ENCODE measurements around the gene ATP6V1D. TPM values are rescaled to one million over a fixed set of nuclear protein-coding genes. Genes with fewer than 3 reads are reported as not detected.
A peak's percentile ranks its signal among the peaks of the same experiment; 100 is the strongest.
"Not testable (repeated sequence)": the region's sequence is repeated elsewhere in the genome, so short reads cannot be mapped to it uniquely, and the experiment has no call there.

The ATP6V1D gene
- polyA plus RNA-seq, 1 donor (not counting 4 experiments of a cell fraction or from before 2014, with no cell fraction given), result 112 TPM

DNA sequence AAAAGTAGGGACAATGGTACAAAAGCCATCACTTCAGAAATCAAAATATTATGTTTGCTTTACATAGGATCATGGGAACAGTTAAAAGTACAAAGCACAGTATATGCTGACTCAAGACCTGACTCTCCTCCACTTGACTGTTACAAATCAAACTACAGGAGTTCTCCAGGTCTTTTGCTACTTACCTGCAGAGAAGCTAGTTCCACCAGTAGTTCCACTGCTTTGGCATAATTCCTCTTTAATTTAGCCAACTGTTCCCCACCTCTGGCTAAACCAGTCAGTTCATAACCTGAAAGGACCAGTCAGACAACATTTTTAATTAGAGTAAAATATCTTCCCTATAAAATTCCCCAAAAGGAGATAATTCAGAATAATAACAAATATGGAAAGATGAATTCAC, 14.0 kb downstream of the ATP6V1D start:
- dilution Hi-C loops (cut with MboI; ENCODE audit: extremely low pct_ligation_motif_present, low sequenced_read_pairs), result no loop called here
- H3K9me1 ChIP-seq (ENCODE audit: control insufficient read depth, extremely low read depth, insufficient read depth, low read length), result no peaks in the 10 kb centered on the region
- no peaks in the 10 kb centered on the region for H3K79me2 ChIP-seq (ENCODE audit: control insufficient read depth, insufficient read depth, low read length)
- TF ChIP-seq EZH2 (IDR thresholded peaks at IDR 0.05; ENCODE audit: low read length), result no peak
- TF ChIP-seq, protein P1, sequence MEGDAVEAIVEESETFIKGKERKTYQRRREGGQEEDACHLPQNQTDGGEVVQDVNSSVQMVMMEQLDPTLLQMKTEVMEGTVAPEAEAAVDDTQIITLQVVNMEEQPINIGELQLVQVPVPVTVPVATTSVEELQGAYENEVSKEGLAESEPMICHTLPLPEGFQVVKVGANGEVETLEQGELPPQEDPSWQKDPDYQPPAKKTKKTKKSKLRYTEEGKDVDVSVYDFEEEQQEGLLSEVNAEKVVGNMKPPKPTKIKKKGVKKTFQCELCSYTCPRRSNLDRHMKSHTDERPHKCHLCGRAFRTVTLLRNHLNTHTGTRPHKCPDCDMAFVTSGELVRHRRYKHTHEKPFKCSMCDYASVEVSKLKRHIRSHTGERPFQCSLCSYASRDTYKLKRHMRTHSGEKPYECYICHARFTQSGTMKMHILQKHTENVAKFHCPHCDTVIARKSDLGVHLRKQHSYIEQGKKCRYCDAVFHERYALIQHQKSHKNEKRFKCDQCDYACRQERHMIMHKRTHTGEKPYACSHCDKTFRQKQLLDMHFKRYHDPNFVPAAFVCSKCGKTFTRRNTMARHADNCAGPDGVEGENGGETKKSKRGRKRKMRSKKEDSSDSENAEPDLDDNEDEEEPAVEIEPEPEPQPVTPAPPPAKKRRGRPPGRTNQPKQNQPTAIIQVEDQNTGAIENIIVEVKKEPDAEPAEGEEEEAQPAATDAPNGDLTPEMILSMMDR (optimal IDR thresholded peaks at IDR 0.05 in 1 of 3, IDR thresholded peaks at IDR 0.05 in 1 of 3, conservative IDR thresholded peaks at IDR 0.05 in 1 of 3; ENCODE audit: extremely low read depth in 1 of 3, insufficient read depth in 2 of 3, low read length in 3 of 3), result no peak
- no peaks in the 10 kb centered on the region for H3K9me3 ChIP-seq (ENCODE audit: control insufficient read depth, low read depth, low read length)
- H3K4me1 ChIP-seq (ENCODE audit: control insufficient read depth, extremely low read depth, insufficient read depth, low read length), result peaks cover 19% of the 10 kb centered on the region
- H3K9ac ChIP-seq (ENCODE audit: control insufficient read depth, extremely low read depth, insufficient read depth, low read length), result no peak overlapping the region
- no peaks in the 10 kb centered on the region for H3K27me3 ChIP-seq (ENCODE audit: control insufficient read depth, extremely low read depth, insufficient read depth, low read length)
- no peak for DNase-seq (ENCODE audit: low read depth, low spot score)
- no peak overlapping the region for H3K4me2 ChIP-seq (ENCODE audit: control insufficient read depth, extremely low read depth, insufficient read depth, low read depth, low read length)
- H3K27ac ChIP-seq (ENCODE audit: control insufficient read depth, insufficient read depth, low read length), result no peak overlapping the region
- peaks cover 12 to 28% of the 10 kb centered on the region in 2 experiments for H3K36me3 ChIP-seq (ENCODE audit: control insufficient read depth in 2 of 2, extremely low read depth in 1 of 2, insufficient read depth in 2 of 2, low read length in 2 of 2)
- no peaks in the 10 kb centered on the region for H4K20me1 ChIP-seq (ENCODE audit: control insufficient read depth, extremely low read depth, insufficient read depth, low read length)
- H2AFZ ChIP-seq (ENCODE audit: control insufficient read depth, low read length), result no peak overlapping the region
- no peak overlapping the region for H3K4me3 ChIP-seq (ENCODE audit: control insufficient read depth in 2 of 3, extremely low read depth in 1 of 3, insufficient read depth in 2 of 3, low read depth in 1 of 3, low read length in 3 of 3)
- no peak for FAIRE-seq

DNA sequence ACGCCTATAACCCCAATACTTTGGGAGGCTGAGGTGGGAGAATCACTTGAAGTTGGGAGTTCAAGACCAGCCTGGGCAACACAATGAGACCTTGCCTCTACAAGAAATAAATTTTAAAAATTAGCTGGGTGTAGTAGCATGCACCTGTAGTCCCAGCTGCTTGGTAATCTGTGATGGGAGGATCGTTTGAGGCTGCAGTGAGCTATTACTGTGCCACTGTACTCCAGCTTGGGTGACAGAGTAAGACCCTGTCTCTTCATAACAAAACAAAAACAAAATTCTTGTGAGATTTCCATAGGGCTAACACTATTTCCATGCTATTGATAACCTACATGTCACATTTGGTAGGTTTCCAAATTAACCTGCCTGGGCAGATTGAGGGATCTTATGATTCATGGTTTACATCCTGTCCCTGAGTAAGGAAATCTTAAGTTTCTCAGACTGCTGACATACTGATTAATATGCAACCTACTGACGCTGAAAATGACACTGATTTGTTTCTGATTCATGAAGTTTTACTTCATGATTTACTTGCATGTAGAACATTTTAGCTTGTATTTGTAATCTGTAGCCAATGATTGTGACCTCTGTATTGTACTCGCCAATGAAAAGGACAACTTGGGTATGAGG, 15.9 kb downstream of the ATP6V1D start:
- peak; percentile 78 for FAIRE-seq
- H3K27me3 ChIP-seq (ENCODE audit: control insufficient read depth, extremely low read depth, insufficient read depth, low read length), result no peaks in the 10 kb centered on the region
- peak overlapping the region in 2 of 3 experiments; percentile 33 to 34 for H3K4me3 ChIP-seq (ENCODE audit: control insufficient read depth in 2 of 3, extremely low read depth in 1 of 3, insufficient read depth in 2 of 3, low read depth in 1 of 3, low read length in 3 of 3)
- no peak for TF ChIP-seq EZH2 (IDR thresholded peaks at IDR 0.05; ENCODE audit: low read length)
- TF ChIP-seq, protein P1 (optimal IDR thresholded peaks at IDR 0.05 in 1 of 3, IDR thresholded peaks at IDR 0.05 in 1 of 3, conservative IDR thresholded peaks at IDR 0.05 in 1 of 3; ENCODE audit: extremely low read depth in 1 of 3, insufficient read depth in 2 of 3, low read length in 3 of 3), result no peak
- dilution Hi-C loops (cut with MboI; ENCODE audit: extremely low pct_ligation_motif_present, low sequenced_read_pairs), result no loop called here
- H3K9me3 ChIP-seq (ENCODE audit: control insufficient read depth, low read depth, low read length), result no peaks in the 10 kb centered on the region
- H2AFZ ChIP-seq (ENCODE audit: control insufficient read depth, low read length), result no peak overlapping the region
- no peak for DNase-seq (ENCODE audit: low read depth, low spot score)
- peak overlapping the region; percentile 82 for H3K4me2 ChIP-seq (ENCODE audit: control insufficient read depth, extremely low read depth, insufficient read depth, low read depth, low read length)
- no peaks in the 10 kb centered on the region for H4K20me1 ChIP-seq (ENCODE audit: control insufficient read depth, extremely low read depth, insufficient read depth, low read length)
- peaks cover 6 to 26% of the 10 kb centered on the region in 2 experiments for H3K36me3 ChIP-seq (ENCODE audit: control insufficient read depth in 2 of 2, extremely low read depth in 1 of 2, insufficient read depth in 2 of 2, low read length in 2 of 2)
- peak overlapping the region; percentile 44 for H3K9ac ChIP-seq (ENCODE audit: control insufficient read depth, extremely low read depth, insufficient read depth, low read length)
- H3K4me1 ChIP-seq (ENCODE audit: control insufficient read depth, extremely low read depth, insufficient read depth, low read length), result peaks cover 19% of the 10 kb centered on the region
- H3K27ac ChIP-seq (ENCODE audit: control insufficient read depth, insufficient read depth, low read length), result peak overlapping the region; percentile 84
- H3K9me1 ChIP-seq (ENCODE audit: control insufficient read depth, extremely low read depth, insufficient read depth, low read length), result no peaks in the 10 kb centered on the region
- no peaks in the 10 kb centered on the region for H3K79me2 ChIP-seq (ENCODE audit: control insufficient read depth, insufficient read depth, low read length)

DNA sequence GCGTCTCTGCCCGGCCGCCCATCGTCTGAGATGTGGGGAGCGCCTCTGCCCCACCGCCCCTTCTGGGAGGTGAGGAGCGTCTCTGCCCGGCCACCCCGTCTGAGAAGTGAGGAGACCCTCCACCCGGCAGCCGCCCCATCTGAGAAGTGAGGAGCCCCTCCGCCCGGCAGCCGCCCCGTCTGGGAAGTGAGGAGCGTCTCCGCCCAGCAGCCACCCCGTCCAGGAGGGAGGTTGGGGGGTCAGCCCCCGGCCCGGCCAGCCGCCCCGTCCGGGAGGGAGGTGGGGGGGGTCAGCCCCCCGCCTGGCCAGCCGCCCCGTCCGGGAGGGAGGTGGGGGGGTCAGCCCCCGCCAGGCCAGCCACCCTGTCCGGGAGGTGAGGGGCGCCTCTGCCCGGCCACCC, 18.4 kb downstream of the ATP6V1D start:
- H3K4me1 ChIP-seq (ENCODE audit: control insufficient read depth, extremely low read depth, insufficient read depth, low read length), result peaks cover 19% of the 10 kb centered on the region
- H3K9ac ChIP-seq (ENCODE audit: control insufficient read depth, extremely low read depth, insufficient read depth, low read length); H3K9me1 ChIP-seq (ENCODE audit: control insufficient read depth, extremely low read depth, insufficient read depth, low read length); H3K27me3 ChIP-seq (ENCODE audit: control insufficient read depth, extremely low read depth, insufficient read depth, low read length); H3K4me2 ChIP-seq (ENCODE audit: control insufficient read depth, extremely low read depth, insufficient read depth, low read depth, low read length); H3K27ac ChIP-seq (ENCODE audit: control insufficient read depth, insufficient read depth, low read length); H3K9me3 ChIP-seq (ENCODE audit: control insufficient read depth, low read depth, low read length); DNase-seq (ENCODE audit: low read depth, low spot score); H2AFZ ChIP-seq (ENCODE audit: control insufficient read depth, low read length); dilution Hi-C loops (cut with MboI; ENCODE audit: extremely low pct_ligation_motif_present, low sequenced_read_pairs); H3K79me2 ChIP-seq (ENCODE audit: control insufficient read depth, insufficient read depth, low read length); H4K20me1 ChIP-seq (ENCODE audit: control insufficient read depth, extremely low read depth, insufficient read depth, low read length); H3K4me3 ChIP-seq (ENCODE audit: control insufficient read depth in 2 of 3, extremely low read depth in 1 of 3, insufficient read depth in 2 of 3, low read depth in 1 of 3, low read length in 3 of 3); FAIRE-seq: not testable (repeated sequence)
- H3K36me3 ChIP-seq (ENCODE audit: control insufficient read depth in 2 of 2, extremely low read depth in 1 of 2, insufficient read depth in 2 of 2, low read length in 2 of 2), result peaks cover 10 to 43% of the 10 kb centered on the region in 2 experiments

All from keratinocyte (primary cell).